ENCODE results near the gene SLC7A8.

SLC7A8 gene

GRCh38 chr14:23143911-23144310, 39.5 kb downstream of the SLC7A8 start:
- no peak for DNase-seq (ENCODE audit: extremely low read depth, low read depth)
- TF ChIP-seq CTCF (IDR thresholded peaks at IDR 0.05; ENCODE audit: low read depth, low read length, missing control alignments), result no peak
- H3K4me3 ChIP-seq (replicated peaks; ENCODE audit: low read depth, low read length), result no peak overlapping the region

DNA sequence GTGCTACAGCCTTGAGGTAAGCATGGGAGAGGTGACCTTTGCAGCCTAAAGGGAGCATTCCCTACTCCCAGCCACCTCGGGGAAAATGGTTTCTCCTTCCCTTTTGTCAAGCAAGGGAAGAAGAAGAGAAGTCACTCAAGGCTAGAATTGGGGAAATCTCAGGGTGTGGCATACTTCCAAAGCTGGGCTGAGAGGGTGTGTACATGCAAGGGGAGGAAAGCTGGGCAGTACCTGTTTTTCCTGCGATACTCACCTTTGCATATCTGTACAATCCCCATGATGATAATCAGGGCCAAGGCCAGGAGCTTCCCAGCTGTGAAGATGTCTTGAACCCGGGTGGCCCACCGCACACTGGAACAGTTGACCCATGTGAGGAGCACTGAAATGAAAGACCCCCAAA, 40.6 kb downstream of the SLC7A8 start:
- no peak overlapping the region for H3K4me3 ChIP-seq (replicated peaks; ENCODE audit: low read depth, low read length)
- DNase-seq (ENCODE audit: extremely low read depth, low read depth), result no peak
- no peak for TF ChIP-seq CTCF (IDR thresholded peaks at IDR 0.05; ENCODE audit: low read depth, low read length, missing control alignments)

DNA sequence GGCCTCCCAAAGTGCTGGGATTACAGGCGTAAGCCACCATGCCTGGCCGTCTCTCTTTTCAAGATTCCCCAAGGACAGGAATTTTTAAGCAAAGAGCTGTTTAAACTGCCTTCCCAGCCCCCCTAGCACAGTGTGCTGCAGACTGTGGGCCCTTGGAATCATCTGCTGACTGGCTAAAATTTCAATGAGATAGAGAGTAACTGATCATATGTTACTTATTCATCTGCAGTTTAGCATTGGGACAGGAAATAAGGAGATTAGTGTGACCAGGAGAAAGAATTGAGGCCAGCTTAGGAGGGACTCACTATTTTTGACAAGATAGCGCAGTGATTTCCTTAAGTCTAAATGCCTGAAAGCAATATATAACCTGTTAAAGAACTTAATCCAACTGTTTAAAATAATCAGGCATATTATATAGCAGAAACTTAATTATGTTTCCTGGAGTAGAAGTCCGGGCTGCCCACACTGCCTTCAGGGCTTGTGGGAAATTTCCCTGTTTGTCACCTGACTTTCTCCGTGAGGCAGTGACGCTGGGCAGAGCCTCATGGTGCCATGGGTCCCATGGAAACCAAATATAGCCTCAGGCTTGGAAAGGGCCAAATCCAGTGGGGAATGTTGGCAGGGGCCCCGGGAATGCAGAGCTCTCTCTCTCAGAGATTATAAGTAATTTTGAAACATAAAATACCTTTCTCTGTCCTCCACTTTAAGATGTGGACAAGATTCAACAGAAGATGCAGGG, 41.6 kb downstream of the SLC7A8 start:
- DNase-seq (ENCODE audit: extremely low read depth, low read depth), result no peak
- TF ChIP-seq CTCF (IDR thresholded peaks at IDR 0.05; ENCODE audit: low read depth, low read length, missing control alignments), result no peak
- no peak overlapping the region for H3K4me3 ChIP-seq (replicated peaks; ENCODE audit: low read depth, low read length)

DNA sequence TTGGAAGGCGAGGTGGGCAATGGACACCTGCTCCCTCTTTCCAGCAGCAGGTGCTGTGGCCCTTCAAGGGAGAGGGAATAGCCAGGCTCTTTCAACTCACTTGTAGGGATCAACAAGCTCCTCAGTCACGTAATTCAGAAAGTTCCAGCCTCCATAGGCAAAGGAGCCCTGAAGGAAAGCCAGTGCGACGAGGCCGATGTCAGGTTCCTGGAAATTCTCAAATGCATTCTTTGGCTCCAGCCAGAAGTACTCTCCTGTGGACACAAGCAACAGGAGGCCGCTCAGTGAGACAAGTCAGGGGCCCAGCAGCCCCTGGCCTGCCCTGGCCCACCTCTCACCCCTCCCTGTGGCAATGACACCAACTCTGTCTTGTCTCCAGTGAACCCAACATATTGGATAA, 43.1 kb downstream of the SLC7A8 start:
- no peak for TF ChIP-seq CTCF (IDR thresholded peaks at IDR 0.05; ENCODE audit: low read depth, low read length, missing control alignments)
- H3K4me3 ChIP-seq (replicated peaks; ENCODE audit: low read depth, low read length), result no peak overlapping the region
- no peak for DNase-seq (ENCODE audit: extremely low read depth, low read depth)

- no peak for TF ChIP-seq CTCF (IDR thresholded peaks at IDR 0.05; ENCODE audit: low read depth, low read length, missing control alignments)
- DNase-seq (ENCODE audit: extremely low read depth, low read depth), result no peak
Measured at GRCh38 chr14:23139874-23140273, 43.6 kb downstream of the SLC7A8 start.

GRCh38 chr14:23137813-23138535, 45.5 kb downstream of the SLC7A8 start:
- no peak for TF ChIP-seq CTCF (IDR thresholded peaks at IDR 0.05; ENCODE audit: low read depth, low read length, missing control alignments)
- DNase-seq (ENCODE audit: extremely low read depth, low read depth), result no peak
- no peak overlapping the region for H3K4me3 ChIP-seq (replicated peaks; ENCODE audit: low read depth, low read length)

More at GRCh38 chr14:23139874-23140273, 43.6 kb downstream of the SLC7A8 start:
- no peak overlapping the region for H3K4me3 ChIP-seq (replicated peaks; ENCODE audit: low read depth, low read length)
